ENCODE measurements around the gene SPRR2F.
"Not testable (repeated sequence)": the region's sequence is repeated elsewhere in the genome, so short reads cannot be mapped to it uniquely, and the experiment has no call there.

Gene SPRR2F

DNA sequence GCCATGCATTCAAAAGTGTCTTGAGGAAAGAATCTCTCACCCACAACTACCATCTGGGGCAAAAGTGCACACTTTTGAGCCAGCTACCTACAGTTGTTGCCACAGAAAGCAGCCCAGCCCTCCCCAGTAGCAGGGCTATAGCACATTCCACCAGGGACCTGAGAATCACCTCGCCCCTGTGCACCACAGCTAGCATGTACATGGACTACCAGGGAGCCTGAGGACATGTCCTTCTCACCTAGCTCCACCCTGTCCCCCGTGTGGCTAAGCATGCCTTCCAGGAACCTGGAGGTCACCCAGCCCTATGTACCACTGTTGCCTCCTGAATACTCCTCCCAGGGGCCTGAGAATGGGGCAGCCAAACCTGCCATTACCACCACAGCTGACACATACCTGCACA lies 20.4 kb upstream of the SPRR2F start:
- TF ChIP-seq, protein P1, sequence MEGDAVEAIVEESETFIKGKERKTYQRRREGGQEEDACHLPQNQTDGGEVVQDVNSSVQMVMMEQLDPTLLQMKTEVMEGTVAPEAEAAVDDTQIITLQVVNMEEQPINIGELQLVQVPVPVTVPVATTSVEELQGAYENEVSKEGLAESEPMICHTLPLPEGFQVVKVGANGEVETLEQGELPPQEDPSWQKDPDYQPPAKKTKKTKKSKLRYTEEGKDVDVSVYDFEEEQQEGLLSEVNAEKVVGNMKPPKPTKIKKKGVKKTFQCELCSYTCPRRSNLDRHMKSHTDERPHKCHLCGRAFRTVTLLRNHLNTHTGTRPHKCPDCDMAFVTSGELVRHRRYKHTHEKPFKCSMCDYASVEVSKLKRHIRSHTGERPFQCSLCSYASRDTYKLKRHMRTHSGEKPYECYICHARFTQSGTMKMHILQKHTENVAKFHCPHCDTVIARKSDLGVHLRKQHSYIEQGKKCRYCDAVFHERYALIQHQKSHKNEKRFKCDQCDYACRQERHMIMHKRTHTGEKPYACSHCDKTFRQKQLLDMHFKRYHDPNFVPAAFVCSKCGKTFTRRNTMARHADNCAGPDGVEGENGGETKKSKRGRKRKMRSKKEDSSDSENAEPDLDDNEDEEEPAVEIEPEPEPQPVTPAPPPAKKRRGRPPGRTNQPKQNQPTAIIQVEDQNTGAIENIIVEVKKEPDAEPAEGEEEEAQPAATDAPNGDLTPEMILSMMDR (IDR thresholded peaks at IDR 0.05; ENCODE audit: low read depth, low read length), result no peak
- no peak overlapping the region for H3K4me3 ChIP-seq (ENCODE audit: low read depth, low read length)
- no peak for DNase-seq (ENCODE audit: low read depth, low spot score)
- in situ Hi-C loops (cut with HindIII; ENCODE audit: low sequenced_read_pairs), result no loop called here

DNA sequence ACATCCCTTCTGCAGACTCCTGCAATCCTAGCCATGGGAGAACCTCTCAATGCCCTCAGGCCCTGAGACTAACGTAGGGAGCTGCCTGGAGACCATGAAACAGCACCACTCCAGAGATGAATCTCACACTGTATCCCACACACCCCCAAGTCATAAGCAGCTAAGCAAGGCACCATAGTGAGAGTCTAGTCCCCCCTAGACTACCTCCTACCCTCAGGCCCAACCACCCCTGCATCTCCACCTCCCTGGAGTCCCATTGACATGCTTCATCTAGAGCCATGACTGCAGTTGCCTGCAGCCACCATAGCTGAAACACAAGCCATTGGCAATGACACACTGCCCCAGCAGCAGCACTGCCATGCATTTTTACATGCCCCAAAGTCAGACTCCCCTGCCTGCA lies 20.0 kb upstream of the SPRR2F start:
- no peak for DNase-seq (ENCODE audit: low read depth, low spot score)
- TF ChIP-seq, protein P1 (IDR thresholded peaks at IDR 0.05; ENCODE audit: low read depth, low read length), result no peak
- H3K4me3 ChIP-seq (ENCODE audit: low read depth, low read length), result no peak overlapping the region
- in situ Hi-C loops (cut with HindIII; ENCODE audit: low sequenced_read_pairs), result no loop called here

GRCh38 chr1:153128688-153129087 lies 15.4 kb upstream of the SPRR2F start:
- H3K4me3 ChIP-seq (ENCODE audit: low read depth, low read length); DNase-seq (ENCODE audit: low read depth, low spot score); in situ Hi-C loops (cut with HindIII; ENCODE audit: low sequenced_read_pairs): not testable (repeated sequence)

GRCh38 chr1:153127296-153127695 lies 14.0 kb upstream of the SPRR2F start:
- in situ Hi-C loops (cut with HindIII; ENCODE audit: low sequenced_read_pairs), result no loop called here
- TF ChIP-seq, protein P1 (IDR thresholded peaks at IDR 0.05; ENCODE audit: low read depth, low read length), result no peak
- no peak overlapping the region for H3K4me3 ChIP-seq (ENCODE audit: low read depth, low read length)

DNA sequence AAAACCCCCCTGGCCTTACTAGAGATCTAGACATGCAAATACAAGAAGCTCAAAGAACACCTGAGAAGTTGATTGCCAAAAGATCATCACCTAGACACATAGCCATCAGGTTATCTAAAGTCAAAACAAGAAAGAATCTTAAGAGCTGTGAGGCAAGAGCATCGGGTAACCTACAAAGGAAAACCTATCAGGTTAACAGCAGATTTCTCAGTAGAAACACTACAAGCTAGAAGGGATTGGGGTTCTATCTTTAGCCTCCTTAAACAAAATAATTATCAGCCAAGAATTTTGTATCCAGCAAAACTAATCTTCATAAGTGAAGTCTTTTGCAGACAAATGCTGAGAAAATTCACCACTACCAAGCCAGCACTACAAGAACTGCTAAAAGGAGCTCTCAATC lies 12.2 kb upstream of the SPRR2F start:
- no peak overlapping the region for H3K4me3 ChIP-seq (ENCODE audit: low read depth, low read length)
- TF ChIP-seq, protein P1 (IDR thresholded peaks at IDR 0.05; ENCODE audit: low read depth, low read length), result no peak
- in situ Hi-C loops (cut with HindIII; ENCODE audit: low sequenced_read_pairs), result no loop called here
- DNase-seq (ENCODE audit: low read depth, low spot score), result no peak

More at GRCh38 chr1:153127296-153127695, 14.0 kb upstream of the SPRR2F start:
- no peak for DNase-seq (ENCODE audit: low read depth, low spot score)

- in situ Hi-C loops (cut with HindIII; ENCODE audit: low sequenced_read_pairs); H3K4me3 ChIP-seq (ENCODE audit: low read depth, low read length); DNase-seq (ENCODE audit: low read depth, low spot score): not testable (repeated sequence)
Observed at GRCh38 chr1:153123793-153124192, 10.5 kb upstream of the SPRR2F start.

- in situ Hi-C loops (cut with HindIII; ENCODE audit: low sequenced_read_pairs), result no loop called here
- TF ChIP-seq, protein P1 (IDR thresholded peaks at IDR 0.05; ENCODE audit: low read depth, low read length), result no peak
- H3K4me3 ChIP-seq (ENCODE audit: low read depth, low read length), result no peak overlapping the region
- no peak for DNase-seq (ENCODE audit: low read depth, low spot score)
Observed at GRCh38 chr1:153122831-153123421, 9.6 kb upstream of the SPRR2F start.

DNA sequence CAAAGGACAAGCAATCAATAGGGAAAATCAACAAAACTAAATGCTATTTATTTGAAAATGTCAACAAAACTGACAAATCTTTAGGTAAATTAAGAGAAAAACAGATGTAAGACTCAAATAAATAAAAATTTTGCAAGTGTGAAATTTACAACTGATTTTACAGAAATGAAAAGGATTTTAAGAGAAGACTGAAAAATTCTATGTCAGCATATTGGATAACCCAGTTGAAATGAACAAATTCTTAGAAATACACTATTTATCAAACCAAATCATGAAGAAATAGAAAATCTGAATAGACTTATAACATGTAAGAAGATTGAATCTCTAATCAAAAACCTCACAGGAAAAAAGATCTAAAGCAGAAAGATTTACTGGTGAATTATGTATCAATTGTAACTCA lies 7.6 kb upstream of the SPRR2F start:
- in situ Hi-C loops (cut with HindIII; ENCODE audit: low sequenced_read_pairs), result no loop called here
- TF ChIP-seq, protein P1 (IDR thresholded peaks at IDR 0.05; ENCODE audit: low read depth, low read length), result no peak
- no peak overlapping the region for H3K4me3 ChIP-seq (ENCODE audit: low read depth, low read length)
- no peak for DNase-seq (ENCODE audit: low read depth, low spot score)
